HK-2 (cell line): ENCODE data around the gene HPSE.
"Not testable (repeated sequence)": the region's sequence is repeated elsewhere in the genome, so short reads cannot be mapped to it uniquely, and the experiment has no call there.

Experiments used
- DNase-seq: peaks from one replicate; pipeline ENCODE4 v3.0.0-alpha.2; 2018; ENCODE audit not compliant: unreplicated experiment

HPSE gene

GRCh38 chr4:83283181-83283580, 51.5 kb downstream of the HPSE start:
- DNase-seq = no peak

GRCh38 chr4:83282049-83282535, 52.6 kb downstream of the HPSE start:
- peak; percentile 28 for DNase-seq

- DNase-seq = no peak
Measured at GRCh38 chr4:83281307-83281706, 53.3 kb downstream of the HPSE start.

- no peak for DNase-seq
Measured at GRCh38 chr4:83276299-83277040, 58.2 kb downstream of the HPSE start.

- not testable (repeated sequence) for DNase-seq
Measured at GRCh38 chr4:83273926-83274325, 60.7 kb downstream of the HPSE start.

- no peak for DNase-seq
Measured at GRCh38 chr4:83272900-83273299, 61.7 kb downstream of the HPSE start.

GRCh38 chr4:83269256-83269655, 65.4 kb downstream of the HPSE start:
- DNase-seq = no peak

- DNase-seq = no peak
Measured at GRCh38 chr4:83268491-83268890, 66.2 kb downstream of the HPSE start.

- DNase-seq = no peak
Measured at GRCh38 chr4:83267830-83268475, 66.7 kb downstream of the HPSE start.

- no peak for DNase-seq
Measured at GRCh38 chr4:83267121-83267829, 67.4 kb downstream of the HPSE start.

GRCh38 chr4:83266689-83267088, 68.0 kb downstream of the HPSE start:
- no peak for DNase-seq

- no peak for DNase-seq
Measured at GRCh38 chr4:83263106-83263505, 71.5 kb downstream of the HPSE start.

GRCh38 chr4:83262682-83263081, 72.0 kb downstream of the HPSE start:
- no peak for DNase-seq

- DNase-seq = no peak
Measured at GRCh38 chr4:83261307-83261706, 73.3 kb downstream of the HPSE start.

- DNase-seq = no peak
Measured at GRCh38 chr4:83259586-83259985, 75.1 kb downstream of the HPSE start.

GRCh38 chr4:83258461-83258860, 76.2 kb downstream of the HPSE start:
- DNase-seq = no peak

GRCh38 chr4:83257811-83258210, 76.8 kb downstream of the HPSE start:
- no peak for DNase-seq

GRCh38 chr4:83255584-83255983, 79.1 kb downstream of the HPSE start:
- DNase-seq = no peak

GRCh38 chr4:83252782-83253405, 81.8 kb downstream of the HPSE start:
- peak; percentile 35 for DNase-seq

- DNase-seq = no peak
Measured at GRCh38 chr4:83251447-83251830, 83.2 kb downstream of the HPSE start.

- DNase-seq = no peak
Measured at GRCh38 chr4:83250687-83251446, 83.8 kb downstream of the HPSE start.

- DNase-seq = no peak
Measured at GRCh38 chr4:83248486-83248885, 86.2 kb downstream of the HPSE start.
